Epithelial cell of proximal tubule (primary cell): ENCODE measurements around the gene FAM3A. TPM values are rescaled to one million over a fixed set of nuclear protein-coding genes. Genes with fewer than 3 reads are reported as not detected.

ENCODE experiments used
- DNase-seq: peaks from one replicate; pipeline ENCODE4 v3.0.0-alpha.2; 2011; ENCODE audit warnings: low read depth
- H3K4me3 ChIP-seq: 2 replicates; pipeline ENCODE4 v1.5.1; 2011; ENCODE audit warnings: low read depth, mild to moderate bottlenecking, low read length
- total RNA-seq: library from RNA; depleted of rRNA; stranded (reverse); fragments of >200 nt; gene quantifications from 2 replicates; pipeline ENCODE4 v1.2.3, GENCODE V29; 2015
- TF ChIP-seq, protein P1 (sequence below): conservative IDR thresholded peaks from 2 replicates; pipeline ENCODE4 v1.5.1; 2012; ENCODE audit warnings: low read depth, mild to moderate bottlenecking, low read length

The FAM3A gene
- total RNA-seq, 1 donor from 2014 or later, result 24.8 TPM

GRCh38 chrX:154481195-154481594 is 34.8 kb downstream of the FAM3A start:
- TF ChIP-seq, protein P1, sequence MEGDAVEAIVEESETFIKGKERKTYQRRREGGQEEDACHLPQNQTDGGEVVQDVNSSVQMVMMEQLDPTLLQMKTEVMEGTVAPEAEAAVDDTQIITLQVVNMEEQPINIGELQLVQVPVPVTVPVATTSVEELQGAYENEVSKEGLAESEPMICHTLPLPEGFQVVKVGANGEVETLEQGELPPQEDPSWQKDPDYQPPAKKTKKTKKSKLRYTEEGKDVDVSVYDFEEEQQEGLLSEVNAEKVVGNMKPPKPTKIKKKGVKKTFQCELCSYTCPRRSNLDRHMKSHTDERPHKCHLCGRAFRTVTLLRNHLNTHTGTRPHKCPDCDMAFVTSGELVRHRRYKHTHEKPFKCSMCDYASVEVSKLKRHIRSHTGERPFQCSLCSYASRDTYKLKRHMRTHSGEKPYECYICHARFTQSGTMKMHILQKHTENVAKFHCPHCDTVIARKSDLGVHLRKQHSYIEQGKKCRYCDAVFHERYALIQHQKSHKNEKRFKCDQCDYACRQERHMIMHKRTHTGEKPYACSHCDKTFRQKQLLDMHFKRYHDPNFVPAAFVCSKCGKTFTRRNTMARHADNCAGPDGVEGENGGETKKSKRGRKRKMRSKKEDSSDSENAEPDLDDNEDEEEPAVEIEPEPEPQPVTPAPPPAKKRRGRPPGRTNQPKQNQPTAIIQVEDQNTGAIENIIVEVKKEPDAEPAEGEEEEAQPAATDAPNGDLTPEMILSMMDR, result no peak
- no peak for DNase-seq
- H3K4me3 ChIP-seq, result no peak overlapping the region

- peak within 1 kb of the TSS; percentile 49 for H3K4me3 ChIP-seq
- DNase-seq, result no peak
- TF ChIP-seq, protein P1, result no peak
These were observed 37.1 kb downstream of the FAM3A start, which contains the start of gene LAGE3 for GRCh38 chrX:154478728-154479622. Gene LAGE3 (minus strand): TSS chrX:154479281. CDS start chrX:154478915, 366 bp downstream.

GRCh38 chrX:154477891-154478477 is 38.0 kb downstream of the FAM3A start:
- peak overlapping the region; percentile 49 for H3K4me3 ChIP-seq
- TF ChIP-seq, protein P1, result no peak
- no peak for DNase-seq

GRCh38 chrX:154476821-154477220 is 39.2 kb downstream of the FAM3A start:
- TF ChIP-seq, protein P1, result no peak
- DNase-seq, result no peak
- H3K4me3 ChIP-seq, result no peak overlapping the region

DNA sequence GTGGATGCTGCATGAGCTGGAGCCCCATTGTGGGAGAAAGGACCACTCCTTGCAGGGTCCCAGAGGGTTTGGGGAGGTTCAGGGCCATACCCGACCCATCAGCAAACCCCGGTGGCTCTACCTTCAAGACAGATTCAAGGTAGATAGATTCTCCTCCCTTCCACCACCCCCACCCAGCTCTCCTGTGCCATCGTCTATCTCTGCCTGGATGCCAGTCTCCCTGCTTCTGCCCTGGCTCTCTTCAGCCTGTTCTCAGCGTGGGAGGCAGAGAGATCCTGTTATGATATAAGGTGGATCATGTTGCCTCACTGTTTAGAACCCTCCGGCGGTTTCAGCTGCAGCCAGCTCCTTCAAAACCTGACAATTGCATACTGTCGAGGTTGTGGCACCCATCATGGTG is 42.3 kb downstream of the FAM3A start:
- H3K4me3 ChIP-seq, result no peak overlapping the region
- TF ChIP-seq, protein P1, result no peak
- no peak for DNase-seq

DNA sequence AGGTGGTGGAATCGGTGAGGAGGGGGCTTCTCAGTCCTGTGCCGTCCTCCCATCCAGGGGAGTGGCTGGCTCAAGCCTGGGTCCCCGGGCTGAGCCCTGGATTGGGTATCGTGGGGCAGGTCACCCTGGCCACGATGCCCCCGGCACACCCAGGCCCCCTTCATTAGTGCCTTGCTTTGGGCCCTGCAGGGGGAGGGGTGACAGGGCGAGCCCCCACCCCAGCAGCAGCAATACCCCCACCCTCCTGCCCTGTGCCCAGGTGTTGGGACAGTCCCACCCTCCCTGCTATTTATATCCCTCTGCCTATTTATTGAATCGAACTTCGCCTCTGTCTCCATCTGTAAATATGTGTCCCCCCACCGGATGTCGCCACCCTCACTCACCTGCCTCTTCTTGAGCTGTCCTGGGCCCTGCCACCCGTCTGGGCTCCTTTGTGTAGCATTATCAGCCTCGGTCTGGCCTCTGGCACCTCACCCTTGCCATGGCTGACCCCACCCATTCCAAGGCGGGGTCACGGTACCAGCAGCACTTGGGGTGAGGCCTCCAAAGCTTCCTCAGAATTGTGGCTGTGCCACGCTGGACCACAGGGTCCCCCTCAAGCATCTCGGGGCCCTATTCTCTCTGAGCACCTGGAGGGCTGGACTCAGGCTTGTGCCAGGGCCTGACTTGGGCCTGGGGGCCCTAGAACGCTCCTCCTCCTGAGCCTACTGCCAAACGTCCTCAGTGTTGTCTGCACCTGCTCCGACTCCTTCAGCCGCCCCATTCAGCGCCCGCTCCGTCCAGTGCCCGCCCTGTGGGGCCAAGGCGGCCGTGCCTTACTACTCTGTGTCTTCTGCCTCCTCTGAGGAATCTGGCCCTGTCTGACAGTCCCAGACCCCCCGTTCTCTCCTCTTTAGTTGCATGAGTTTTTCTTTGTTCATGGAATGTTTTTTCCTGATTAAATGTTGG is 43.1 kb downstream of the FAM3A start:
- no peak for DNase-seq
- TF ChIP-seq, protein P1, result no peak

More for the DNA sequence above, 43.1 kb downstream of the FAM3A start:
- H3K4me3 ChIP-seq, result no peak overlapping the region
